ENCODE results near the gene ELF4. TPM values are rescaled to one million over a fixed set of nuclear protein-coding genes. Genes with fewer than 3 reads are reported as not detected.

ELF4 gene
- total RNA-seq, 1 donor from 2014 or later, result 2.8 TPM

DNA sequence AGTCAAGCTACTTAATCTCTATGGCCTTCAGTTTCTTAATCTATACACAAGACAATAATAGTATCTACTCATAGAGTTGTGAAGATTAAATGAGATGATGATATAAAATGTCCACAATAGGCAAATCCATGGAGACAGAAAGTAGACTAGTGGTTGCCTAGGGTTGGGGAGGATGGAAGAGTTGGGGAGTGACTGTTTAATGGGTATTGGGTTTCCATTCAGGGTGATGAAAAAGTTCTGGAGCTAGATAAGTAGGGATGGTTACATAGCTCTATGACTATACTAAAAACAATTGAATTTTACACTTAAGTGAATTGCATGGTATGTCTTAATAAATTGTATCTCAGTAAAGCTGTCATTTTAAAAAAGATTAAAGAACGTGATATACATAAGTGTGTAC, 92.2 kb downstream of the ELF4 start:
- ATAC-seq (no peak), DNase-seq (ENCODE audit: missing footprints) (no peak)
- intact Hi-C loops (cut with DNase I), result no loop called here

DNA sequence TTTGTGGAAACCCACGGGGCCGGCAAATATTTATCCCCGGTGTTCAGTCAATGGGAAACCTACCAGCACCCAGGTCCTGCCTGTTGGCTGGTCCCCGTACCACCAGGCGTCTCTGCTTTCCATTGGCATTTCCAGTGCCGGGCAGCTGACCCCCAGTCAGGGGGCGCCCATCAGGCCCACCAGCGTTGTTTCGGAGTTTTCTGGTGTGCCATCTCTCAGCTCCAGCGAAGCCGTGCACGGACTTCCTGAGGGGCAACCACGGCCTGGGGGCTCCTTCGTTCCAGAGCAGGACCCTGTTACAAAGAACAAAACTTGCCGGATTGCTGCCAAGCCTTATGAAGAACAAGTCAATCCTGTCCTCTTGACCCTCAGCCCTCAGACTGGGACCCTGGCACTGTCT, 95.1 kb downstream of the ELF4 start:
- intact Hi-C loops (cut with DNase I), result no loop called here
- DNase-seq (ENCODE audit: missing footprints), result no peak

More for the DNA sequence above, 95.1 kb downstream of the ELF4 start:
- no peak for ATAC-seq

Other genes starting within 250 kb of the ELF4 start
- gene UTP14A, start 204.3 kb downstream of the ELF4 start, total RNA-seq, result 6.9 TPM
- 11.3 TPM for gene BCORL1, start 127.9 kb downstream of the ELF4 start, total RNA-seq
- 132 TPM for gene AIFM1, start 55.3 kb upstream of the ELF4 start, total RNA-seq
- 0.32 TPM for gene RAB33A, start 61.5 kb upstream of the ELF4 start, total RNA-seq
- gene ZNF280C, start 158.4 kb upstream of the ELF4 start, total RNA-seq, result 1.5 TPM
- gene SLC25A14, start 229.4 kb upstream of the ELF4 start, total RNA-seq, result 4.8 TPM